BLaER1 (cell line): Measurements from ENCODE around the gene DHX8.

ENCODE experiments used
- H3K27ac ChIP-seq: shearing (Covaris generic); formaldehyde crosslinking; 2 replicates; pipeline ENCODE4 v1.8.1; 2022
- H3K27me3 ChIP-seq: shearing (Covaris generic); formaldehyde crosslinking; 2 replicates; pipeline ENCODE4 v1.8.1; 2022
- H3K36me3 ChIP-seq: shearing (Covaris generic); formaldehyde crosslinking; 2 replicates; pipeline ENCODE4 v1.8.1; 2022
- H3K4me1 ChIP-seq: shearing (Covaris generic); formaldehyde crosslinking; 2 replicates; pipeline ENCODE4 v1.8.1; 2022
- H3K4me2 ChIP-seq: shearing (Covaris generic); formaldehyde crosslinking; 2 replicates; pipeline ENCODE4 v1.8.1; 2022
- H3K4me3 ChIP-seq: shearing (Covaris generic); formaldehyde crosslinking; 2 replicates; pipeline ENCODE4 v1.8.1; 2022
- H3K9ac ChIP-seq: shearing (Covaris generic); formaldehyde crosslinking; 2 replicates; pipeline ENCODE4 v1.8.1; 2022
- H3K9me3 ChIP-seq: shearing (Covaris generic); formaldehyde crosslinking; 2 replicates; pipeline ENCODE4 v1.8.1; 2022
- H4K20me1 ChIP-seq: shearing (Covaris generic); formaldehyde crosslinking; 2 replicates; pipeline ENCODE4 v1.8.1; 2022
- Cebpa-rat ChIP-seq: shearing (Covaris generic); IDR thresholded peaks from 2 replicates; pipeline ENCODE4 v1.8.1; 2022

DHX8 gene

DNA sequence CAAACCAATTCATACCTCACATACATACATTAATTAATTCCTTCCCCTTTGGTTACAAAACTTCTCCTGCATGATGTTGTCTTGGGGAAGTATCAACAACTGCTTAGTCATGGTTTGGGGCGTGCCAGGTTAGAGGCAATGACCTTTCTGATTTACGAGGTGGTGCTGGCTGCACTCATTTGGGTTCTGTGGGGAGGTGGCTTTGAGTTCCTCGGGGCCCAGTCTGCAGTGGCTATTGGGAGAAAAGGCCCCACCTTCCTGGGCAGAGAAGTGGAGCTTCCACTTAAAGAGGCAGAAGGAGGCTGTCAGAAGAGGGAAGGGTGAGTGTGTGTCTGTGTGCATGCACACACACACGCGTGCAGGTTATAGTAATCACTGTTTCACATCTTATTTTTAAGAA, 72.5 kb downstream of the DHX8 start:
- Histone ChIP-seq H3K4me1 (no peaks in the 10 kb centered on the region), H3K9ac (no peak overlapping the region), H3K4me2 (no peak overlapping the region), H3K4me3 (no peak overlapping the region), H3K36me3 (no peaks in the 10 kb centered on the region), H3K27me3 (peaks cover 12% of the 10 kb centered on the region; the same call in 1 of the 2 replicates), H3K9me3 (no peaks in the 10 kb centered on the region), H4K20me1 (no peaks in the 10 kb centered on the region), H3K27ac (no peak overlapping the region)
- TF ChIP-seq Cebpa-rat: no peak

DNA sequence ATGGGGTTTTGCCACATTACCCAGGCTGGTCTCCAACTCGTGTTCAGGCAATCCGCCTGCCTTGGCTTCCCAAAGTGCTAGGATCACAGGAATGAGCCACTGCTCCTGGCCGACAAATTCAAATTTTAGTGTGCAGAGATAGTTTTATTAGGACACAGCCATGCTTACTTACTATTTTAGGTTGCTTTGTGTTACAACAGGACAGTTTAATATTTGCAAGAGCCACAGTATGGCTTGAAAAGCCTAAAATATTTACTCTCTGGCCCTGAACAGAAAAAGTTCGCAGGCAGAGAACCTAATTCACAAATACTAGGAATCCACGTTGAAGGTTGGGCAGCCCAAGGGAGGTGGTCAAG, 75.0 kb downstream of the DHX8 start:
- Histone ChIP-seq H3K9ac (no peak overlapping the region), H3K9me3 (no peaks in the 10 kb centered on the region), H4K20me1 (no peaks in the 10 kb centered on the region), H3K36me3 (no peaks in the 10 kb centered on the region), H3K4me3 (no peak overlapping the region), H3K27me3 (peaks cover 9% of the 10 kb centered on the region; the same call in 1 of the 2 replicates), H3K4me2 (no peak overlapping the region), H3K4me1 (no peaks in the 10 kb centered on the region), H3K27ac (no peak overlapping the region)
- TF ChIP-seq Cebpa-rat: no peak

DNA sequence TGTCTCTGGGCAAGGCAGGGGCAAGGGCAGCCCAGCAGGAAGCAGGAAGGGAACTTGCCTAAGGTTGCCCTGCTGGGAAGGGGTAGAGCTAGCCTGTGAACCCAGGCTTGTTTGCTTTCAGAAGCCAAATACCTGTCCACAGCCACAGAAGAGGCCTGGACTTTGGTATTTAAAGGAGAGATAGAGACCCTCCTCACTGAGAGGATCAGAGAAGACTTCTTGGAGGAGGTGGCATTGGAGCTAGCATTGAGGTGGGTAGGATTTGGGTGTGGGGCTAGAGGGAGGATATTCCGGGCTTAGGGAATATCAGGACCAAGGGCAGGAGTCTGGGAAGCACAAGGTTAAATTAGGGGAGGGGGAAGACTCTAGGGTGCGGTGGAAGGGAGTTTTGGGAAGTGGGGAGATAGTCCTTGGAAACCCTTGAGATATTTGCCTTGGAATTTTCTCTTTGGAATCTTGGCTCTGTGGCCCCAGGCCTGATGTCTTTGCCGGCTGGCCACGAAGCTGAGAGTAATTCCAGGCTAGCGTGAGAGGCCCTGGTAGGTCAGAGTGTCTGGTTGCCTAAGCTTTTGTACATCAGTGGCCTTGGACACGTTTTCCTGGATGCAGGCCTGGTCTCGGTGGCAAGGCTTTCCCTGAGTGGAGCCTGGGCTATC, 75.5 kb downstream of the DHX8 start:
- H3K27me3 ChIP-seq: peaks cover 6% of the 10 kb centered on the region; the same call in 1 of the 2 replicates
- no peaks in the 10 kb centered on the region for H3K36me3 ChIP-seq
- H3K27ac ChIP-seq: no peak overlapping the region
- no peaks in the 10 kb centered on the region for H3K4me1 ChIP-seq
- no peak overlapping the region for H3K4me3 ChIP-seq
- H4K20me1 ChIP-seq: no peaks in the 10 kb centered on the region
- no peak overlapping the region for H3K4me2 ChIP-seq
- no peaks in the 10 kb centered on the region for H3K9me3 ChIP-seq
- TF ChIP-seq Cebpa-rat: no peak
- no peak overlapping the region for H3K9ac ChIP-seq

DNA sequence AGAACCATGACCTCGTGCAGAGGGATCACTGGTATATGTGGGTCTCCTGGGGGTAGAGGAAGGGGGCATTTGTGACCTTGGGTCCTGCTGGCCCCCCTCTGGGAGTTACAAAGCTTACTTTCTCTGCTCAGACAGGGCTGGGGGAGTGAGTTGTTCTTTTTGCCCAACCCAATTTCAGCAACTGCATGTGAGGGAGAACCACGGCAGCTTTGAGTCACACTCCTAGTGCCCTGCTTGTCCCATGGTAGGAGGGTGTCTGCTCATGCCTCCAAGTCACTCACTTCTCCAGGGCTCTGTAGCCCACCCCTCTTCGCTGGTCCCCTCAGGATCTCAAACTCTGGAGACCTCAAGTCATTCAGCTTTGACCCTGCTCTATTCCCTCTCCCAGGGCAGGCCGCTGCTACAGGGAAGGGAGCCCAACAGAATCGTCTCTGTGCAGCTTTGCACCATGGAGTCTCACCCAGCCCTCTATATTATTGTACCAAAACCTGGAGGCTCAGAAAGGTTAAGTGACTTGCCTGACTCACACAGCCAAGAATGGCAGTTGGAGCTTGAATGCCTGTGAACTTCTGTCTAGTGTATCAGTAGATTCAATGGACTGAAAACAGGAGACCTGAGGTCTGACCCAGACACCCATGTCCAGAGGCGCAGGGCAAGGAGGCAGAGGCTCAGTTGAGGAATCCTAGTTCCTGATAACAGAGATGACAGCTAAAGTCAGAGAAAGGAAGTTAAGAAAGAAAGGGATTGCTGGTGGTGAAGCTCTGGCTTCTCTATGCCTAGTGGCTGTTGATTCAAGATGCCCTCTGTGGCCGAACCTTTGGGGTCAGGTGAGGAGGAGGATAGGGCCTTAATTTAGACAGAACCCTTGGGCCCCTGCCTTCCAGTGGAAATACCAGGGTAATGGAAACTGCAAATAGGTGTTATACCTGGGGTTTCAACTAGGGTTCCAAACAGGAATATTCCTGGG, 77.0 kb downstream of the DHX8 start:
- Histone ChIP-seq H3K4me3 (no peak overlapping the region), H3K36me3 (no peaks in the 10 kb centered on the region), H3K27me3 (no peaks in the 10 kb centered on the region), H3K4me1 (no peaks in the 10 kb centered on the region), H3K9ac (no peak overlapping the region), H3K9me3 (no peaks in the 10 kb centered on the region), H3K4me2 (no peak overlapping the region), H4K20me1 (no peaks in the 10 kb centered on the region), H3K27ac (no peak overlapping the region)
- no peak for TF ChIP-seq Cebpa-rat

DNA sequence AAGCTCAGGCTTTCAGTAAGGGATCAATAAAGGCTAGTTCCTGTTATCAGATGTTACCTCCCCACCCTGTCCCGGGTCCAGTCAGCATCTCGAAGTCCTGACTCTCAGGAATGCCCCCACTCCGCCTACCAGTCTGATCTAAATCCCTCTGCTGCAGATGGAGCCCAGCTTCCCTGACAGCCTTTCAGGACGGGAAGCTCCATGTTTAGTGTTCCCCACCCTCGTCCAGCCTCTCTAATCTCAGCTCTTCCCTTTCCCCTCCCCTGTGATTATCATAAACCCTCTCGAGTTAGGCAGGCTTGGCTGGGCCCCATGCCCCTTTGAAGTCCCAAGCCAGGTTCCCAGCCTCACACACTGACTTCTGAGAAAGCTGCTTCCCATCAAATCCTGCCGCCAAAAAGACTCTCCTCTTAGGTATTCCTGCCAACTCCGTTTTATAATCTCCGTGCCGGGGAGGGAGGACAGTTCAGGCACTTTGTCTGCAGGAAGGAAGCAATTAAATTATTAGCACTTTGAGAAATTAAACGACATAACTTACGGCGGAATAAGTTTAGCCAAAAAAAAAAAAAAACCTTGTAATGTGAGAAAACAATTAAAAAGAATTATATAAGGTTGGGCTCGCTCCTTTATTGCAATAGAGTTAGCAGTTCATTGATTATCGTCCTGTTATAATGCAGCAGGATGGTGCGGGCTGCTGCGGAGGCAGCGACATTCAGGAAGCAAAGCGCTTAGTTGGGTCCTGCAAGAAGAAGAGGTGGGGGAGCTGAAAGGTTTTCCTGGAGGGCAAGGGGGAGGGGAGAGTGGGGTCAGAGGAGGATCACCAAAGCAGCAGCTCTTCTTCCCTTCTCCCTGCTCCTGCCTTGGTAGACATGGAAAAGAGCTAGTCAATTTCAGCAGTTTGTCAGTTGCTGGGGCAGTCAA, 79.2 kb downstream of the DHX8 start:
- Histone ChIP-seq H4K20me1 (no peaks in the 10 kb centered on the region), H3K36me3 (no peaks in the 10 kb centered on the region), H3K27ac (no peak overlapping the region), H3K9ac (no peak overlapping the region), H3K4me3 (no peak overlapping the region), H3K27me3 (no peaks in the 10 kb centered on the region), H3K9me3 (no peaks in the 10 kb centered on the region), H3K4me1 (no peaks in the 10 kb centered on the region; the same call in 1 of the 2 replicates), H3K4me2 (no peak overlapping the region)
- TF ChIP-seq Cebpa-rat: no peak

DNA sequence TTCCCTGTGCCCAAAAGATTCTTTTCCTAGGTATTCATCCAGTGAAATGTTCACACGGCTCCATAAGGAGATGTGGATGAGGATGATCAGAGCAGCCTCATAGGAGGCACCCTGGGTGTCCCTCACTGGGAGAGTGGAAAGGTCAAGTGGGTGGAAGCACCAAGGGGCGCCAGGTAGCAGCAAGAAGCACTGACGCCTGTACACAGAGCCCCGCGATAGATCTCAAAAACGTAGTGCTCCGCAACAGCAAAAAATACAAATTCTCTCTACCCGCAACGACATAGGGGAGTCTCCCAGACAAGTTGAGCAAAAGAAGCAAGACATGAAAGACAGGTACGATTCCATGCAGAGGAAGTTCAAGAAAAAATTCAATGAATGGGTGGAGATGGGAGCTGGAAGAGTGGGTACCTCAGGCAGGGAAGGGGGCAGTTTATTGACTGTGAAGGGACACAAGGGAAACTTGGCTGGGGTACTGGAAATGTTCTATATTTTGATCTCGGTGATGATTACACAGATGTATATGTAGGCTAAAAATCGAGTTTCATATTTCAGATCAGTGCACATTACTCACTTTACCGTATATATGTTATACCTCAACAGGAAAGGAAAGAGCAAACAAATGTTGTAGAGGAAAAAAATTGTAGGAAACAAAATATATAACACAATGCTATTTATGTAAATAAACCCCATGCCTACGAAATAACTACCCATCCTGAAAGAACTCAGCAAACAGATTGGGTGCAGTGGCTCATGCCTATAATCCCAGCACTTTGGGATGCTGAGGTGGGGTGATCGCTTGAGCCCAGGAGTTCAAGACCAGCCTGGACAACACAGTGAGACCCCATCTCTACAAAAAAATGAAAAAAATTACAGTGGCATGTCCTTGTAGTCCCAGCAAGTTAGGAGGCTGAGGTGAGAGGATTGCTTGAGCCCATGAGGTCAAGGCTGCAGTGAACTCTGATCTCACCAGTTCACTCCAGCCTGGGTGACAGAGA, 80.1 kb downstream of the DHX8 start:
- Histone ChIP-seq H3K9ac (no peak overlapping the region), H4K20me1 (no peaks in the 10 kb centered on the region), H3K27ac (no peak overlapping the region), H3K4me3 (no peak overlapping the region), H3K4me2 (no peak overlapping the region), H3K27me3 (no peaks in the 10 kb centered on the region), H3K9me3 (no peaks in the 10 kb centered on the region), H3K36me3 (no peaks in the 10 kb centered on the region), H3K4me1 (no peaks in the 10 kb centered on the region; the same call in 1 of the 2 replicates)
- TF ChIP-seq Cebpa-rat: no peak

DNA sequence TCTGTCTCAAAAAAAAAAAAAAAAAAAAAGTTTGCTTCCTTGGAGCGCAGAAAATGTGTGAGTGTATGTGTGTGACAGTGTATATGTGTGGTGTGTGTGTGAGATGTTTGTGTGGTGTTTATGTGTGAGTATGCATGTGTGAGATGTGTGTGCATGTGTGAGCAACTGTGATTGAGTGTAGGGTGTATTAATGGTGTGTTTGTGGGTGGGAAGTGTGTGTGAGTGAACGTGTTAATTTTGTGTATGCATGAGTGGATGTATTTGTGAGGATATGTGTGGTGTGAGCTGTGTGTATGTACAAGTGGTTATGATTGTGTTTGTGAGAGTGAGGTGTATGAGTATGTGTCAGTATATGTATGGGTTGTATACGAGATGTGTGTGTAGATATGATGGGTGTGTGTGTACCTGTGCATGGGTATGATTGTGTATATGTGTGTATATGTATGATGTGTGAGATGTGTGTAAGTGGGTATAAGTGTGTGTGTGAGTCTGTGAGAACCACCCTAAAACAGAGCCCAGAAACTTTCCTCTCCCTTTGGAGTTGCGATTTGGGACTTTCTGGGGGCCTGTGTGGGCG, 84.8 kb downstream of the DHX8 start:
- no peaks in the 10 kb centered on the region for H4K20me1 ChIP-seq
- no peak for TF ChIP-seq Cebpa-rat
- no peak overlapping the region for H3K4me2 ChIP-seq
- H3K9me3 ChIP-seq: no peaks in the 10 kb centered on the region
- no peak overlapping the region for H3K4me3 ChIP-seq
- no peak overlapping the region for H3K9ac ChIP-seq
- no peaks in the 10 kb centered on the region; the same call in 1 of the 2 replicates for H3K4me1 ChIP-seq
- no peaks in the 10 kb centered on the region for H3K27me3 ChIP-seq
- no peaks in the 10 kb centered on the region for H3K36me3 ChIP-seq
- no peak overlapping the region for H3K27ac ChIP-seq

DNA sequence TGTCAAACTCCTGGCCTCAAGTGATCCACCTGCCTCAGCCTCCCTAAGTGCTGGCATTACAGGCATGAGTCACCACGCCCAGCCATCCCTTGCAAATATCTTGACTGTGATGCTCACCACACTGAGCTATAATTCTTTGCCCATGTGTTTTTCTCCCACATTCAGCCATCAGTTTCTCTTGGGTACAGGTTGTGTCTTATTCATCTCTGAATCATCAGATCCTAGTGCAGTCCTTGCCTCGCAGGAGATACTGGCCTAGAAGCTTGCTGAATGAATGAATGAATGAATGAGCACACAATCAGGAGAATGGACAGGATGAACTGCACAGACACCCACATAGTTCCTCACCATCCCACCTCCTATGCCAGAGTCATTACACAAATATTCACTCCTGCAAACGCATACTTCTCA, 86.7 kb downstream of the DHX8 start:
- Histone ChIP-seq H3K36me3 (no peaks in the 10 kb centered on the region), H3K9me3 (no peaks in the 10 kb centered on the region), H3K4me2 (no peak overlapping the region), H4K20me1 (no peaks in the 10 kb centered on the region), H3K4me3 (no peak overlapping the region), H3K4me1 (peaks cover 18% of the 10 kb centered on the region), H3K27ac (no peak overlapping the region), H3K27me3 (no peaks in the 10 kb centered on the region), H3K9ac (no peak overlapping the region)
- no peak for TF ChIP-seq Cebpa-rat
